ENCODE measurements around the gene TRIP12.

GRCh38 chr2:229738024-229738625 lies 183.7 kb downstream of the TRIP12 start:
- no peak for TF ChIP-seq ZFP30 (CRISPR knock-in tag; IDR thresholded peaks at IDR 0.05)
- TF ChIP-seq, protein P1, sequence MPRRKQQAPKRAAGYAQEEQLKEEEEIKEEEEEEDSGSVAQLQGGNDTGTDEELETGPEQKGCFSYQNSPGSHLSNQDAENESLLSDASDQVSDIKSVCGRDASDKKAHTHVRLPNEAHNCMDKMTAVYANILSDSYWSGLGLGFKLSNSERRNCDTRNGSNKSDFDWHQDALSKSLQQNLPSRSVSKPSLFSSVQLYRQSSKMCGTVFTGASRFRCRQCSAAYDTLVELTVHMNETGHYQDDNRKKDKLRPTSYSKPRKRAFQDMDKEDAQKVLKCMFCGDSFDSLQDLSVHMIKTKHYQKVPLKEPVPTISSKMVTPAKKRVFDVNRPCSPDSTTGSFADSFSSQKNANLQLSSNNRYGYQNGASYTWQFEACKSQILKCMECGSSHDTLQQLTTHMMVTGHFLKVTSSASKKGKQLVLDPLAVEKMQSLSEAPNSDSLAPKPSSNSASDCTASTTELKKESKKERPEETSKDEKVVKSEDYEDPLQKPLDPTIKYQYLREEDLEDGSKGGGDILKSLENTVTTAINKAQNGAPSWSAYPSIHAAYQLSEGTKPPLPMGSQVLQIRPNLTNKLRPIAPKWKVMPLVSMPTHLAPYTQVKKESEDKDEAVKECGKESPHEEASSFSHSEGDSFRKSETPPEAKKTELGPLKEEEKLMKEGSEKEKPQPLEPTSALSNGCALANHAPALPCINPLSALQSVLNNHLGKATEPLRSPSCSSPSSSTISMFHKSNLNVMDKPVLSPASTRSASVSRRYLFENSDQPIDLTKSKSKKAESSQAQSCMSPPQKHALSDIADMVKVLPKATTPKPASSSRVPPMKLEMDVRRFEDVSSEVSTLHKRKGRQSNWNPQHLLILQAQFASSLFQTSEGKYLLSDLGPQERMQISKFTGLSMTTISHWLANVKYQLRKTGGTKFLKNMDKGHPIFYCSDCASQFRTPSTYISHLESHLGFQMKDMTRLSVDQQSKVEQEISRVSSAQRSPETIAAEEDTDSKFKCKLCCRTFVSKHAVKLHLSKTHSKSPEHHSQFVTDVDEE (CRISPR knock-in tag; IDR thresholded peaks at IDR 0.05), result no peak
- no peak for TF ChIP-seq PATZ1 (CRISPR knock-in tag; IDR thresholded peaks at IDR 0.05; ENCODE audit: borderline replicate concordance)
- no peak for TF ChIP-seq SNAI2 (CRISPR knock-in tag; IDR thresholded peaks at IDR 0.05)
- TF ChIP-seq TOX (CRISPR knock-in tag; IDR thresholded peaks at IDR 0.05; ENCODE audit: borderline replicate concordance), result no peak
- TF ChIP-seq ZNF565 (CRISPR knock-in tag; conservative IDR thresholded peaks at IDR 0.05; ENCODE audit: low read depth), result no peak

All from SK-N-SH treated with all-trans-retinoic acid at 6 μM for 48 hours (cell line).